Measurements from ENCODE around the gene KDM6A.

DNA sequence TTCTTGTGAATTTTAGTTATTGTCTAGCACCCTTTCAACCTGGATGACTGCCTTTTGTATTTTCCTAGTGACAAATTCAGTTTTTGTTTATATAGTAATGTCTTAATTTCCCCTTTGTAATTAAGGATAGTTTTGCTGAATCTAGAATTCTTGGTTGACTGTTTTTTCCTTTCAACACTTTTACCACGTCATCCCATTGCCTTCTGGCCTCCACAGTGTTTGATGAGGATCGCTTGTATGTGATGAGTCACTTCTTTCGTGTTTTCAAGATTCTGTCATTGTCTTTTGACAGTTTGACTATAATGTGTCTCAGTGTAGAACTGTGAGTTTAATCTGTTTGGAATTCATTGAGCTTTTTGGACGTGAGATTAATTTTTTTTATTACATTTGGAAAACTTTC lies 30.1 kb downstream of the KDM6A start:
- TF ChIP-seq, protein P1, sequence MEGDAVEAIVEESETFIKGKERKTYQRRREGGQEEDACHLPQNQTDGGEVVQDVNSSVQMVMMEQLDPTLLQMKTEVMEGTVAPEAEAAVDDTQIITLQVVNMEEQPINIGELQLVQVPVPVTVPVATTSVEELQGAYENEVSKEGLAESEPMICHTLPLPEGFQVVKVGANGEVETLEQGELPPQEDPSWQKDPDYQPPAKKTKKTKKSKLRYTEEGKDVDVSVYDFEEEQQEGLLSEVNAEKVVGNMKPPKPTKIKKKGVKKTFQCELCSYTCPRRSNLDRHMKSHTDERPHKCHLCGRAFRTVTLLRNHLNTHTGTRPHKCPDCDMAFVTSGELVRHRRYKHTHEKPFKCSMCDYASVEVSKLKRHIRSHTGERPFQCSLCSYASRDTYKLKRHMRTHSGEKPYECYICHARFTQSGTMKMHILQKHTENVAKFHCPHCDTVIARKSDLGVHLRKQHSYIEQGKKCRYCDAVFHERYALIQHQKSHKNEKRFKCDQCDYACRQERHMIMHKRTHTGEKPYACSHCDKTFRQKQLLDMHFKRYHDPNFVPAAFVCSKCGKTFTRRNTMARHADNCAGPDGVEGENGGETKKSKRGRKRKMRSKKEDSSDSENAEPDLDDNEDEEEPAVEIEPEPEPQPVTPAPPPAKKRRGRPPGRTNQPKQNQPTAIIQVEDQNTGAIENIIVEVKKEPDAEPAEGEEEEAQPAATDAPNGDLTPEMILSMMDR (IDR thresholded peaks at IDR 0.05; ENCODE audit: extremely low read depth in 1 of 2, insufficient read depth in 1 of 2, low read depth in 1 of 2, low read length in 2 of 2), result no peak
- TF ChIP-seq POLR2A (IDR thresholded peaks at IDR 0.05; ENCODE audit: low read depth, low read length), result no peak
- no peak for TF ChIP-seq EZH2 (IDR thresholded peaks at IDR 0.05; ENCODE audit: borderline replicate concordance, low read depth, low read length, severe bottlenecking)
- no peak for TF ChIP-seq POLR2AphosphoS5 (IDR thresholded peaks at IDR 0.05; ENCODE audit: insufficient read depth, low read depth, low read length)
- TF ChIP-seq, protein P2, sequence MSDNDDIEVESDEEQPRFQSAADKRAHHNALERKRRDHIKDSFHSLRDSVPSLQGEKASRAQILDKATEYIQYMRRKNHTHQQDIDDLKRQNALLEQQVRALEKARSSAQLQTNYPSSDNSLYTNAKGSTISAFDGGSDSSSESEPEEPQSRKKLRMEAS (IDR thresholded peaks at IDR 0.05; ENCODE audit: insufficient read depth, insufficient read length), result no peak
- TF ChIP-seq JUN (IDR thresholded peaks at IDR 0.05; ENCODE audit: borderline replicate concordance, insufficient read depth, insufficient read length, low read depth), result peak; percentile 79
